LNCaP clone FGC (cell line): ENCODE results near the gene NFKB1.
"Not testable (repeated sequence)": the region's sequence is repeated elsewhere in the genome, so short reads cannot be mapped to it uniquely, and the experiment has no call there.

Source experiments
- DNase-seq: peaks from one replicate; pipeline ENCODE4 v3.0.0-alpha.2; 2011; ENCODE audit warnings: low read depth
- H3K4me3 ChIP-seq: 2 replicates; pipeline ENCODE4 v1.5.1; 2011; ENCODE audit warnings: mild to moderate bottlenecking, low read depth, low read length, control low read depth
- TF ChIP-seq, protein P1 (sequence below): IDR thresholded peaks from 2 replicates; pipeline ENCODE4 v1.5.1; 2012; ENCODE audit warnings: mild to moderate bottlenecking; ENCODE audit not compliant: control insufficient read depth, insufficient read depth; ENCODE audit errors: extremely low read depth

The NFKB1 gene

DNA sequence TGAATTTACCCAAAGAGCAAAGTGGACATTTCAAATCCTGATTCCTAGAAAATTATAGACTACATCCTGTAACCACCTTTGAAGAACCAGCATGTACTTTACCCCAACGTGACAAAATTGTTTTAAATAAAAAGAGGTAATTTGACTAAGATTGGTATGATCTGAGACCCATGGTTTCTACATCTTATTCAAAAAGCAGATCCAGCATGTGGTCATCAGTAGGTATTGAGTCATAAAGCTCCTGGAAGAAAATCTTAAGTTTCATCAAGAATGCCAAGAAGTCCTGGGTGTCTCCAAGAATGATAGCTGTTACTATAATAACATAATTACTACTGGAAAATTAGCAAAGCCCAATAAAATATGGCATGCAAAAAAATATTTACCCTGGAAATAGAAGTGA lies 61.8 kb downstream of the NFKB1 start:
- H3K4me3 ChIP-seq = no peak overlapping the region
- TF ChIP-seq, protein P1, sequence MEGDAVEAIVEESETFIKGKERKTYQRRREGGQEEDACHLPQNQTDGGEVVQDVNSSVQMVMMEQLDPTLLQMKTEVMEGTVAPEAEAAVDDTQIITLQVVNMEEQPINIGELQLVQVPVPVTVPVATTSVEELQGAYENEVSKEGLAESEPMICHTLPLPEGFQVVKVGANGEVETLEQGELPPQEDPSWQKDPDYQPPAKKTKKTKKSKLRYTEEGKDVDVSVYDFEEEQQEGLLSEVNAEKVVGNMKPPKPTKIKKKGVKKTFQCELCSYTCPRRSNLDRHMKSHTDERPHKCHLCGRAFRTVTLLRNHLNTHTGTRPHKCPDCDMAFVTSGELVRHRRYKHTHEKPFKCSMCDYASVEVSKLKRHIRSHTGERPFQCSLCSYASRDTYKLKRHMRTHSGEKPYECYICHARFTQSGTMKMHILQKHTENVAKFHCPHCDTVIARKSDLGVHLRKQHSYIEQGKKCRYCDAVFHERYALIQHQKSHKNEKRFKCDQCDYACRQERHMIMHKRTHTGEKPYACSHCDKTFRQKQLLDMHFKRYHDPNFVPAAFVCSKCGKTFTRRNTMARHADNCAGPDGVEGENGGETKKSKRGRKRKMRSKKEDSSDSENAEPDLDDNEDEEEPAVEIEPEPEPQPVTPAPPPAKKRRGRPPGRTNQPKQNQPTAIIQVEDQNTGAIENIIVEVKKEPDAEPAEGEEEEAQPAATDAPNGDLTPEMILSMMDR = no peak
- DNase-seq = no peak

DNA sequence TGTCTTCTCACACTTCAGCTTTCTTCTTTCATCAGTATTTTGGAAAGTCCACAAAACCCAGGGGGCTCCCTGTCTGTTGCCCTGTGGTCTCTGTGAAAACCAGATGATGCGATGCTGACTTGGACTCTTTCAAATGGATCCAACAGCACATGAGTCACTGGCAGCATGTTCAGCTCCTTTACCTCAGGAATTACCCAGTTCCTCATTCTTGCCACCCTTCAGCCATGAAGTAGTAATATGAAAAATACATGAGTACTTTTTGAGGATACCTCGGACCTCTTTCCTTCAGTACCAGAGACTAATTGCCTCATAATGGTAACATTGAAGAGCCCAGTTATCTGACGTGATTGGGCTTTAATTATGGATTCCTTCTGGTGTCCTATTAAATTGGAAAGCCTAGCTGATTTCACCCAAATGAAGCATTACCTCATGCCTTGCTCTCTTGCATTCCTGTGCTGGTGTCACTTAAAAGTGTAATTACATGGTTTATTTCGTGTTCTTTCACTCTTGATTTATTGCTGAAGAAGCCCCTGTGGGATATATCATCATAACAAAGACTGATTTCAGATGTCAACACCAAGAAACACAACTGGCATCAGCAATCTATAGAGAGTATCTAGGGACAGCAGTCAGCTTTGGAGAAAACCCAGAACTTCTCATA lies 63.4 kb downstream of the NFKB1 start:
- H3K4me3 ChIP-seq = no peak overlapping the region
- no peak for DNase-seq

DNA sequence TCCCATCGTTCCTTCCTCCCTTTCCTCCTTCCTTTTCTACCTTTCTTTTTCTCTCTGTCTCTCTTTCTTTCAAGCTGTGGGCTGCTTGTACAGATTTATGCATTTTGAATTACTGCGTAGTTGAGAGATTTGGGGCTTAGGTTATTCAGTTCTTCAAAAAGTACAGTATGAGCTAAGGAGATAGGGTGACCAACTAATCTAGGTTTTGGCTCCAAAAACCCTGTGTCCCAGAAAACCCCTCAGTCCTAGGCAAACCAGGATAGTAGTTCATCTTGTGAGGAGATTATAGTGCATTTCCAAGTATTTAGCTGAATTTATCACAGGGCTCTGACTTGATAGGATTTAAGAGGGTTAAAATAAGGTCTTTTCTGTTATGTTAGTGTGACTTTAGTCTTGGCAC lies 64.5 kb downstream of the NFKB1 start:
- no peak for DNase-seq
- TF ChIP-seq, protein P1 = no peak
- no peak overlapping the region for H3K4me3 ChIP-seq

More for the DNA sequence above, 63.4 kb downstream of the NFKB1 start:
- TF ChIP-seq, protein P1 = no peak

DNA sequence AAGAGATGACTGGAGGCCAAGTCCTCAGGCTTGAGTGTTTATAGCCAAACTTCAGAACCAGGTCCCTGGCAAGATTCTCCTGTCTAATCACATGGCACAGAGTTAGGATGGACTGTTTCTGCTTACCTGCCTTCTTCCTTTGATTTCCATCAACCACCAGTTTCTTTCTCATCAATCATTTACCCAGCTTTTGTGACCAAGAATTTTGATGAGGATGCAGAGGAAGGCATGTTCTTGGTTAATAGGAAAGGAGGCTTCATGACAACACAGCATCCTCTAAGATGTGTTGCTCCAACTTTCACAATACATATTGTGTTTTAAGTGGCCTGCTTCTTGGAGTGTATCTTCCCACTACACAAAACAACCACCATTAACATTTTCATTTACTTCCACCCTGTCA lies 65.3 kb downstream of the NFKB1 start:
- no peak for DNase-seq
- TF ChIP-seq, protein P1 = no peak
- H3K4me3 ChIP-seq = no peak overlapping the region

DNA sequence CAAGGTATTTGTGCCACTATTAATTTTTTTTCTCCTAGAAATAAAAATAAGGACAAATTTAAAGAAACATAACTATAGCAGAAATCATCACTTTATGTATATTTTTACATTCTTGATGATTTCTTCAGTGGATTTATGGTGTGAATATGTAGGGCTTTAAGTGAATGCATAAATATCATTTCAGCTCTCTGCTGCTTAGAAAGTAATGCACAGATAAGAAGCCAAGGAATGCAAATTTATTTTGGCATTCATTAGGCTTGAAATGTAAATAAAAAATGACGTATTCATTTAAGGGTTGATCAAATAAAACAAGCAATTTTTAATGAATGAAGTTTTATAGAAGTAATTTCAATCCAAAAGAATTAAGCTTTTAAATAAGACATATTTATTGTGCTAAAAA lies 66.3 kb downstream of the NFKB1 start:
- DNase-seq = peak; percentile 56

DNA sequence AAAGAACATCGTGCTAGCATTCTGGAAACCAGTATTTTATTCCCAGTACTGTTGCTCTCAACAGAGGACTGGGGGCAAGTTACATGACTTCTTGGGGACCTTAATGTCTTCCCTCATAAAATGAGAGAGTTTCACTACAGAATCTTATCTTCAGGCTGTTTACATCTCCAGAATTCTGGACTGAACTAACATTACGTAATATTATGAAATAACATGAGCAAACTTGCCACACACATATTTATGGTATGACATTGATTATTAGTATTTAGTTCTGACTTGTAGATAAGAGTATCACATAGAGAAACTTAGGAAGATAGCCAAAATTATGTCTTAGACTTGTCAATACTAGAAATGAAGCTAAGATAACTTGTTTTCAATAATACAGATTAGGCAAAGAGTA lies 68.0 kb downstream of the NFKB1 start:
- TF ChIP-seq, protein P1 = no peak
- DNase-seq = no peak
- H3K4me3 ChIP-seq = no peak overlapping the region

More for the DNA sequence above, 66.3 kb downstream of the NFKB1 start:
- H3K4me3 ChIP-seq = no peak overlapping the region
- TF ChIP-seq, protein P1 = no peak

DNA sequence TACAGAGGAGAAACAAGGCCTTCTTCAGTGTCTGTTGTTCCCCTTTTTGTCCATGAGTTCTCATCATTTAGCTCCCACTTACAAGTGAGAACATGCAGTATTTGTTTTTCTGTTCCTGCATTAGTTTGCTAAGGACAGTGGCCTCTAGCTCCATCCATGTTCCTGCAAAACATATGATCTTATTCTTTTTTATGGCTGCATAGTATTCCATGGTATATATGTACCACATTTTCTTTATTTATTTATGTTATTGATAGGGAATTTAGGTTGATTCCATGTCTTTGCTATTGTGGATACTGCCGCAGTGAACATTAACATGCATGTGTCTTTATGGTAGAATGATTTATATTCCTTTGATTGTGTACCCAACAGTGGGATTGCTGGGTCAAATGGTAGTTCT lies 69.1 kb downstream of the NFKB1 start:
- not testable (repeated sequence) for DNase-seq, H3K4me3 ChIP-seq
